SJCRH30 (cell line): ENCODE data around the gene ADPRHL1. TPM values are rescaled to one million over a fixed set of nuclear protein-coding genes. Genes with fewer than 3 reads are reported as not detected.

Experiments
- DNase-seq, 2 experiments: peaks; one replicate each; pipeline ENCODE4 v3.0.0-alpha.2; 2015 to 2020
- H3K27ac ChIP-seq: fragments of 250-450 bp; sonication (Bioruptor Pico); 2 replicates; pipeline ENCODE4 v1.5.1; 2020; ENCODE audit warnings: mild to moderate bottlenecking, moderate library complexity
- H3K27me3 ChIP-seq: fragments of 250-450 bp; sonication (Bioruptor Pico); 2 replicates; pipeline ENCODE4 v1.5.1; 2020; ENCODE audit warnings: mild to moderate bottlenecking, moderate library complexity
- H3K36me3 ChIP-seq: fragments of 250-450 bp; sonication (Bioruptor Pico); 2 replicates; pipeline ENCODE4 v1.5.1; 2020; ENCODE audit warnings: mild to moderate bottlenecking, moderate library complexity
- H3K4me1 ChIP-seq: fragments of 250-450 bp; sonication (Bioruptor Pico); 2 replicates; pipeline ENCODE4 v1.5.1; 2020; ENCODE audit warnings: mild to moderate bottlenecking, moderate library complexity
- H3K4me3 ChIP-seq: fragments of 250-450 bp; sonication (Bioruptor Pico); 2 replicates; pipeline ENCODE4 v1.5.1; 2020; ENCODE audit warnings: mild to moderate bottlenecking, moderate library complexity
- H3K9me3 ChIP-seq: fragments of 250-450 bp; sonication (Bioruptor Pico); replicated peaks from 2 replicates; pipeline ENCODE4 v1.5.1; 2020; ENCODE audit warnings: mild to moderate bottlenecking, moderate library complexity
- total RNA-seq: library from RNA; depleted of rRNA; stranded (reverse); fragments of >200 nt; shearing (Covaris generic); gene quantifications from 2 replicates; pipeline ENCODE4 v1.2.3, GENCODE V29; 2014

Gene ADPRHL1
- total RNA-seq, 1 experiment from 2014 or later = 2.2 TPM

GRCh38 chr13:113413178-113413897, 40.0 kb downstream of the ADPRHL1 start:
- no peak overlapping the region for H3K27ac ChIP-seq
- no peak overlapping the region for H3K4me3 ChIP-seq
- peaks cover 15% of the 10 kb centered on the region for H3K4me1 ChIP-seq
- no peak for DNase-seq
- H3K9me3 ChIP-seq = no peaks in the 10 kb centered on the region
- H3K36me3 ChIP-seq = no peaks in the 10 kb centered on the region
- H3K27me3 ChIP-seq = no peaks in the 10 kb centered on the region

DNA sequence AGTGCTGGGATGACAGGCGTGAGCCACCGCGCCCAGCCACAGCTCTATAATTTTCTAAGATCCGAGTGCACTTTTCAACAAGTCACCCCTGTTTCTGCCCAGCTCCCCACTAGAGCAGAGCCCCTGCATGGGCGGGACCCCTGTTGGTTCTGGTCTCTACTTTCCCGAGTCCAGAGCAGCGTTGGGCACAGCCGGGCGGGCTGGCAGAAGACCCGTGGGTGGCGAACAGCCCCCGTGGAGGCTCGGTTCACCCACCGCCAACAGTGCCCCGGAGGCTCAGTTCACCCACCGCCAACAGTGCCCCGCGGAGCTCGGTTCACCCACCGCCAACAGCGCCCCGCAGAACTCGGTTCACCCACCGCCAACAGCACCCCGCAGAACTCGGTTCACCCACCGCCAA, 40.8 kb downstream of the ADPRHL1 start:
- H3K27me3 ChIP-seq = no peaks in the 10 kb centered on the region

DNA sequence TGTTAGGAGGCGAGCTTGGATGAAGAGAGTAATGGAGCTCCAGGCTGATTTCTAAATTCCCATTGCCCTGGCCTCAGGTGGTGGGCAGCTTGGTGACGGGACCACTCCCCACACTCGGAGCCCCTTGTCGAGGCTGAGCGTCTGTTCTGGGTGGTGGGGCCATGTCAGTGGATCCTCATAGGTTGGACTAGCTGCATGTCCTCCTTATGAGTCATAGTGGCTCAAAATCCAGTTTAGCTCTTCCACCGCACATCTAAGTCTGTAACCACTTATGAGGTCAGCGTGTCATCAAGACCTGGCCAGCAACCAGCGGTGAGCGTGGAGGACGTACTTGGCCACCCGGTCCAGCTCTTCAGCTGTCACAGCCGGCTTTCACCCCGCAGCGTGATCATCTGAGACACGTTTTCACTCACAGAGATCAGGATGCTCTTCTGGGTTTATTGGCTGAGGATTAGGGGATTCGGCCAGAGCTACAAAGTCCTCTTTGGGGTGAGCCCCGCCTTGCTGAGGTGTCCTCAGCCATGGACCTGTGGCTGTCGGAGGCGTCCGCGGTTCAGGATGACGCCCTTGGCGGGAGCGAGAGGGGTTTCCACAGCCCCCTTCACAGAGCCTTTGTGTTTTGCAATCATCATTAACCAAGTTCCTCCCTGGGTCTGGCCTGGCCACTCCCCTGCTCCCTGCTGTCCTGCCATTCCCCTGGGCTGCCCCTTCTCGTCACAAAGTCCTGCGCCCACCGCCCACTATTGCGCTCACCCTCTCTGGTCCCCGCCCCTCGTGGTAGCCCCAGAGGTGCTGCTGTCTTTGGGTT, 41.9 kb downstream of the ADPRHL1 start:
- no peaks in the 10 kb centered on the region for H3K9me3 ChIP-seq
- H3K36me3 ChIP-seq = no peaks in the 10 kb centered on the region
- H3K4me1 ChIP-seq = peaks cover 21% of the 10 kb centered on the region
- peak; percentile 94 for DNase-seq
- peak overlapping the region; percentile 56 for H3K4me3 ChIP-seq
- no peaks in the 10 kb centered on the region for H3K27me3 ChIP-seq
- peak overlapping the region; percentile 96 for H3K27ac ChIP-seq

More for the DNA sequence above, 40.8 kb downstream of the ADPRHL1 start:
- H3K27ac ChIP-seq = no peak overlapping the region
- H3K9me3 ChIP-seq = no peaks in the 10 kb centered on the region
- DNase-seq = no peak
- no peaks in the 10 kb centered on the region for H3K36me3 ChIP-seq
- H3K4me1 ChIP-seq = peaks cover 15% of the 10 kb centered on the region
- no peak overlapping the region for H3K4me3 ChIP-seq

GRCh38 chr13:113410472-113411201, 42.7 kb downstream of the ADPRHL1 start:
- Histone ChIP-seq H3K4me1 (peaks cover 21% of the 10 kb centered on the region), H3K9me3 (no peaks in the 10 kb centered on the region)

GRCh38 chr13:113408562-113408961, 44.7 kb downstream of the ADPRHL1 start:
- no peak overlapping the region for H3K4me3 ChIP-seq
- H3K4me1 ChIP-seq = peaks cover 22% of the 10 kb centered on the region
- no peaks in the 10 kb centered on the region for H3K9me3 ChIP-seq
- H3K27ac ChIP-seq = no peak overlapping the region
- no peaks in the 10 kb centered on the region for H3K36me3 ChIP-seq
- H3K27me3 ChIP-seq = no peaks in the 10 kb centered on the region
- DNase-seq = no peak

More at GRCh38 chr13:113410472-113411201, 42.7 kb downstream of the ADPRHL1 start:
- Histone ChIP-seq H3K27ac (peak overlapping the region; percentile 96), H3K27me3 (no peaks in the 10 kb centered on the region), H3K36me3 (no peaks in the 10 kb centered on the region), H3K4me3 (peak overlapping the region; percentile 56)
- DNase-seq = peak; percentile 94

GRCh38 chr13:113407531-113408393, 45.5 kb downstream of the ADPRHL1 start:
- H3K36me3 ChIP-seq = no peaks in the 10 kb centered on the region
- no peaks in the 10 kb centered on the region for H3K27me3 ChIP-seq
- no peak overlapping the region for H3K4me3 ChIP-seq
- H3K9me3 ChIP-seq = no peaks in the 10 kb centered on the region
- H3K27ac ChIP-seq = no peak overlapping the region
- no peak for DNase-seq
- H3K4me1 ChIP-seq = peaks cover 28% of the 10 kb centered on the region

GRCh38 chr13:113407103-113407530, 46.2 kb downstream of the ADPRHL1 start:
- Histone ChIP-seq H3K27ac (no peak overlapping the region; the same call in 1 of the 2 replicates), H3K4me3 (peak overlapping the region; percentile 55), H3K4me1 (peaks cover 28% of the 10 kb centered on the region), H3K27me3 (no peaks in the 10 kb centered on the region), H3K36me3 (no peaks in the 10 kb centered on the region), H3K9me3 (no peaks in the 10 kb centered on the region)
- DNase-seq = no peak

GRCh38 chr13:113406321-113407102, 46.8 kb downstream of the ADPRHL1 start:
- H3K27ac ChIP-seq = peak overlapping the region; percentile 34; the same call in 1 of the 2 replicates
- no peaks in the 10 kb centered on the region for H3K9me3 ChIP-seq
- no peaks in the 10 kb centered on the region for H3K27me3 ChIP-seq
- peaks cover 24% of the 10 kb centered on the region for H3K4me1 ChIP-seq
- H3K36me3 ChIP-seq = no peaks in the 10 kb centered on the region
- DNase-seq = peak; percentile 52 to 54
- peak overlapping the region; percentile 55 for H3K4me3 ChIP-seq

DNA sequence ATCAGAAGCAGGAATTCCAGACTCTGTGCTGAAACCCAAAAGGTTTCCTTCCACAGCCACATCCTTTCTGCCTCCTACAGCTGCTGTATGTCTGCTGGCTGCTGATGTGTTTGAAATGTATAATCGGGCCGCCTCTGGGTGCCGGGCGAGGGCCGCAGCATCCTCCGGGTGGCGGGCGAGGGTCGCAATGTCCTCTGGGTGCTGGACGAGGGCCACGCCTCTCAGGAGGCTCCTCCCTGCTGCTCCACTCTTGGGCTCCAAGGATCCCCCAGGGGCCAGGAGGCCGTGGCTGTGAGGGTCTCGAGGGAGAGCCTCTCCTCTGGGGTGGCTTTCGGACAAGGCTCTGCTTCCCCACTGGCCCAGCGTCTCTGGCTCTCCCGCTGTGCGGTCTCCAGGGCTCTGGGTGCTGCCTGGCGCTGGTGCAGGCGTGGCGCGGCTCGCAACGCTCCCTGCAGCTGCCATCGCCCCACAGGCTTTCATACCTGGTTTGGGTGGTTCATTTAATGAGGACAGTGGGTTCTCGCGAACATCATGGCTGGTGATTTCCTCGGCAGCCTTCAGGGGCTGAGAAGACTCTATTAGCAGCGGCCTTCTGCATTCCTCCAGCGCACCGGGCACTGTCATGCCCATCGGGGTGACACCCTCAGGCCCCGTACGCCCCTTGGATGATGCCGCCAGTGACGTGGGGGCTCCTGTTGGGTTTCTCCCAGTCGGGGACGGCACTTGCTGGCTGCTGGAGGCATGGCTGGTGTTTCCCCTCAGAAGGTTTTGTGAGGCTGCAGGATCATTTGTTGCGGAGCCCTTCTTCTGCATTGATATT, 47.6 kb downstream of the ADPRHL1 start:
- H3K27me3 ChIP-seq = no peaks in the 10 kb centered on the region

GRCh38 chr13:113404723-113405471, 48.4 kb downstream of the ADPRHL1 start:
- H3K4me3 ChIP-seq = peak overlapping the region; percentile 55
- no peaks in the 10 kb centered on the region for H3K9me3 ChIP-seq
- peak; percentile 62 to 69 for DNase-seq
- H3K36me3 ChIP-seq = no peaks in the 10 kb centered on the region
- H3K27me3 ChIP-seq = no peaks in the 10 kb centered on the region
- peak overlapping the region; percentile 34; the same call in 1 of the 2 replicates for H3K27ac ChIP-seq
- peaks cover 21% of the 10 kb centered on the region for H3K4me1 ChIP-seq

More for the DNA sequence above, 47.6 kb downstream of the ADPRHL1 start:
- H3K9me3 ChIP-seq = no peaks in the 10 kb centered on the region
- H3K4me3 ChIP-seq = peak overlapping the region; percentile 55
- H3K4me1 ChIP-seq = peaks cover 21% of the 10 kb centered on the region
- no peaks in the 10 kb centered on the region for H3K36me3 ChIP-seq
- H3K27ac ChIP-seq = peak overlapping the region; percentile 34; the same call in 1 of the 2 replicates
- peak; percentile 71 to 72 for DNase-seq

- Histone ChIP-seq H3K27me3 (no peaks in the 10 kb centered on the region), H3K36me3 (no peaks in the 10 kb centered on the region), H3K4me1 (peaks cover 19% of the 10 kb centered on the region), H3K4me3 (no peak overlapping the region), H3K9me3 (no peaks in the 10 kb centered on the region), H3K27ac (no peak overlapping the region)
- DNase-seq = no peak
Observed at GRCh38 chr13:113404366-113404722, 48.9 kb downstream of the ADPRHL1 start.
